Mucosa of descending colon (tissue), 3 donors: ENCODE results near the gene OSBPL1A. TPM values are rescaled to one million over a fixed set of nuclear protein-coding genes. Genes with fewer than 3 reads are reported as not detected.

Experiments used
- ATAC-seq: fragments of 200-7000 bp; cut with Tn5 transposase; one replicate; pipeline ENCODE4 v1.9.1; 2020; ENCODE audit warnings: mild to moderate bottlenecking, moderate library complexity
- DNase-seq, 3 donors: peaks; one replicate each; pipeline ENCODE4 v3.0.0-alpha.2; 2020
- H3K36me3 ChIP-seq: fragments of 200-600 bp; one replicate; pipeline ENCODE4 v1.8.0; 2021; ENCODE audit warnings: low read depth, mild to moderate bottlenecking
- H3K4me1 ChIP-seq: fragments of 200-600 bp; one replicate; pipeline ENCODE4 v1.8.0; 2021; ENCODE audit warnings: low read depth, mild to moderate bottlenecking
- H3K4me3 ChIP-seq: fragments of 200-600 bp; one replicate; pipeline ENCODE4 v1.8.0; 2021; ENCODE audit warnings: mild to moderate bottlenecking
- H3K9me3 ChIP-seq: fragments of 200-600 bp; one replicate; pipeline ENCODE4 v1.8.0; 2021; ENCODE audit warnings: mild to moderate bottlenecking
- CTCF ChIP-seq: fragments of 200-600 bp; IDR thresholded peaks from one replicate; pipeline ENCODE4 v1.8.0; 2022; ENCODE audit warnings: antibody characterized with exemption, mild to moderate bottlenecking
- intact Hi-C, 2 donors: fragments of 100-400 bp; cut with DNase I in 1 of 2; cut with micrococcal nuclease in 1 of 2; formaldehyde crosslinking; loops; one replicate each; pipeline versions ENCODE4 v1.11.0 to v1.11.1; 2022; cut with DNase I, micrococcal nuclease
- total RNA-seq, 3 donors: library from RNA; stranded (reverse); fragmentation: NEBNext Ultra II Directional in 2 of 3; extraction: Animal tissue kit (Norgen Biotek cat#: 25700) in 2 of 3; gene quantifications; one replicate each; pipeline versions ENCODE4 v1.2.1 to v1.2.4, GENCODE V29; 2021 to 2023
- donor health status: DM: no; HTN: no; CAD: no; lungs with moderate emphysema.
- donor health status: DM: no; HTN: no; CAD: no.
- donor health status: DM: no; HTN: yes; CAD: no.

The OSBPL1A gene
- total RNA-seq, 3 donors from 2014 or later, result 32.5 to 77.5 (median 69.8) TPM

GRCh38 chr18:24317370-24317769, 80.3 kb downstream of the OSBPL1A start:
- no peaks in the 10 kb centered on the region for H3K4me1 ChIP-seq
- ATAC-seq (peak; percentile 41), DNase-seq (no peak)
- TF ChIP-seq CTCF, result no peak
- no peak overlapping the region for H3K4me3 ChIP-seq
- H3K9me3 ChIP-seq, result no peaks in the 10 kb centered on the region
- H3K36me3 ChIP-seq, result no peaks in the 10 kb centered on the region
- intact Hi-C loops, result no loop called here

- ATAC-seq (no peak), DNase-seq (no peak)
- Histone ChIP-seq H3K4me3 (no peak overlapping the region), H3K9me3 (no peaks in the 10 kb centered on the region), H3K36me3 (no peaks in the 10 kb centered on the region), H3K4me1 (no peaks in the 10 kb centered on the region)
- TF ChIP-seq CTCF, result no peak
- intact Hi-C loops, result no loop called here
Observed at GRCh38 chr18:24315170-24315569, 82.5 kb downstream of the OSBPL1A start.

GRCh38 chr18:24306201-24306600, 91.4 kb downstream of the OSBPL1A start:
- no peak for DNase-seq
- Histone ChIP-seq H3K4me1 (peaks cover 9% of the 10 kb centered on the region), H3K4me3 (no peak overlapping the region), H3K36me3 (no peaks in the 10 kb centered on the region), H3K9me3 (no peaks in the 10 kb centered on the region)
- no peak for TF ChIP-seq CTCF
- intact Hi-C loops, result no loop called here
- ATAC-seq, result no peak

GRCh38 chr18:24300703-24301102, 96.9 kb downstream of the OSBPL1A start:
- DNase-seq, result no peak

GRCh38 chr18:24296276-24296675, 101.3 kb downstream of the OSBPL1A start:
- H3K4me1 ChIP-seq, result no peaks in the 10 kb centered on the region
- no peak for DNase-seq
- intact Hi-C loops, result no loop called here
- H3K36me3 ChIP-seq, result no peaks in the 10 kb centered on the region
- no peak overlapping the region for H3K4me3 ChIP-seq
- no peak for TF ChIP-seq CTCF
- no peaks in the 10 kb centered on the region for H3K9me3 ChIP-seq
- ATAC-seq, result no peak

More at GRCh38 chr18:24300703-24301102, 96.9 kb downstream of the OSBPL1A start:
- no peak for TF ChIP-seq CTCF
- no peak for ATAC-seq
- intact Hi-C loops, result no loop called here
- H3K4me3 ChIP-seq, result no peak overlapping the region
- no peaks in the 10 kb centered on the region for H3K9me3 ChIP-seq
- no peaks in the 10 kb centered on the region for H3K36me3 ChIP-seq
- peaks cover 9% of the 10 kb centered on the region for H3K4me1 ChIP-seq

GRCh38 chr18:24293254-24293653, 104.4 kb downstream of the OSBPL1A start:
- H3K4me3 ChIP-seq, result no peak overlapping the region
- no peak for TF ChIP-seq CTCF
- no peaks in the 10 kb centered on the region for H3K4me1 ChIP-seq
- no peaks in the 10 kb centered on the region for H3K36me3 ChIP-seq
- H3K9me3 ChIP-seq, result no peaks in the 10 kb centered on the region
- ATAC-seq (no peak), DNase-seq (no peak)
- intact Hi-C loops, result no loop called here
